Tracheal epithelial cell (primary cell): Measurements from ENCODE around the gene PLAA. TPM values are rescaled to one million over a fixed set of nuclear protein-coding genes. Genes with fewer than 3 reads are reported as not detected.

ENCODE experiments used
- total RNA-seq: library from RNA; depleted of rRNA; stranded (reverse); fragments of >200 nt; gene quantifications from 2 replicates; pipeline ENCODE4 v1.2.1, GENCODE V29; 2014

Gene PLAA
- total RNA-seq, result 36.0 and 45.5 TPM in 2 replicates

DNA sequence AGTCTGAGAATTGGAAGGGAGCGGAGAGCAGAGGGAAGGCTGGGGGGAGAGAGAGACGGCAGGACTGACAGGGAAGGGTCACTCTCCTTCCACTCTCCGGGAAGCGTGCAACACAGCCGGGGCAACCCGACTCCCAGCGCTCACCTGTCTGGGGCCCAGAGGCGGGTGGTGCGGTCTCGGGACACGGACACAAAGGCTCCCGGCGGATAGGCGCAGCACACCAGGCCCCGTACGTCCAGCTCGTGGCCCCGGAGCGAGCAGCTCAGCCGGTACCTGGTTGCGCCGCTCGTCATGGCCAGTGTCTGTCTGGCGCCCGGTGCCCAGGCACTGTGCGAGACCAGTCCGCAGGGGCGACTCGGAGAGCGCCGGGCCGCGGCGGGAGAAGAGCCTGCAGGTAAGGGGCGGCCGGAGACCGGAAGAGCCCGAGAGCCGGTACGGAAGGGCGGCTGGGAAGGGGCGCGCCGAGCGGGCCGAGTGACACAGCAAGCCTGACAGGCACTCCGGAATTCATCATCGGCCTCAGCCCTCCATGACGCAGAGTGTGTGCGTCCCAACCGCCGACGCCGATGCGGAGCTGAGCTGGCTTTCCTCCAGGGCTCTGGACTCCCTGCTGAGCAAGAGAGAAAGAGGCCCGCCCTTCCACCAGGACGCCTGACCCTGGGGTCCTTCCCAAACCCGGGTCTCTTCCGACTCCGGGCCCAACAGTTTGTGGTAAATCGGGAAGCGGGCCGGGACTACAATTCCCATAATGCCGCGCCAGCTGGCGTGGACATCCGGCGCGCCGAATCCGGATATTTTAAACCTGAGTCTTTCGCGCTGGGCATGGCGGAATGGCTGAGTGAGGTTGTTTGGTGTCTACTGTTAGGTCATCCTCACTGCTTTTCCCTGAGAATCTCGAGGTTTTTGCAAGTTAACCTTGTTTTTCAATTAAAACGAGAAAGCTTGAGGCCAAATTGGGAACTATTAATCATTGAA lies at the start of gene PLAA:
Gene PLAA (minus strand): TSS at position 490 of the 975 bp plus-strand sequence. CDS start 197 bp downstream, at position 293.

DNA sequence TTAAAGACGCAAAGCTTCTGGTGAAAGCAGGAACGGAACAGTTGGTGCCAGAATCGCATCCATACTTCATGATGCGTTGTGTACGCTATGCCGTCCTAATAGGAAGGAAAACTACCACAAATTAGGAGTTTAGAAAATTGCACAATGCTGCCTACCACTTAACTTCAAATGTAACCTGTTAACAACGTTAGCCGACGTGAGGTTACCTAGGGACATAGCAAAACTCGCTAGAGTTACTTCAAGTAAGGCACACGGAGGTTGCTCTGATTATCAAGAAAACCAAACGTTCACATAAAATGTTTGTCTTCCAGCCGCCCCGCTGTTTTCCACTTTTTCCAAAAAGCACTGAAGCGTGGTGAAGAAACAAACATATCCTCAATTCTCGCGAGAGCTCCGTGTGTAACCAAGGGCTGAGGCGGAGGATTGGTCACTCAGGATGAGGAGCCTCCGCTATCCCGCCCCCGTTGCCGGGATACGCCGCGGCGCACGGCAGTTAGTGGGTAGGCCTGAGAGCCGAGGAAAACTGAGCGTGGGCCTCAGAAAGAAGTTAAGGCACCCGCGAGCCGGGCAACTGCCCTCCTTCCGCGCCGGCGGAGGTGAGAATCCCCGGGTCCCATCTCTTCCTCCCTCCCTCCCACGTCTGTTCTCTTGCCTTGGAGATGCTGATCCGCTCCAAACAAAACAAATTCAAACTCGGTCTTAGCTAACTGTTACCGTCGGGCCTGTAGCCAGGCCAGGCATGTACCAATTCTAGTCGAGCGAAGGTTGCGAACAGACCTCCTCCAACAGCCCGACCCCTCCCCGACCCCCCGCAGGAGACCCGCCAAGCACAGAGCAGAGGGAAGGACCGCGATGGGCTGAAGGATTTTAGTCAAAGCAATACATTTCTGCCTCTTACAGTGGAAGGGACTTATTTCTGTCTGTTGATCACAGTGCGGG lies 9.1 kb upstream of the PLAA start, which contains the start of gene IFT74:
Gene IFT74 (plus strand): TSS at position 492 of the 939 bp plus-strand sequence. CDS start 5,556 bp downstream, outside the sequence.

DNA sequence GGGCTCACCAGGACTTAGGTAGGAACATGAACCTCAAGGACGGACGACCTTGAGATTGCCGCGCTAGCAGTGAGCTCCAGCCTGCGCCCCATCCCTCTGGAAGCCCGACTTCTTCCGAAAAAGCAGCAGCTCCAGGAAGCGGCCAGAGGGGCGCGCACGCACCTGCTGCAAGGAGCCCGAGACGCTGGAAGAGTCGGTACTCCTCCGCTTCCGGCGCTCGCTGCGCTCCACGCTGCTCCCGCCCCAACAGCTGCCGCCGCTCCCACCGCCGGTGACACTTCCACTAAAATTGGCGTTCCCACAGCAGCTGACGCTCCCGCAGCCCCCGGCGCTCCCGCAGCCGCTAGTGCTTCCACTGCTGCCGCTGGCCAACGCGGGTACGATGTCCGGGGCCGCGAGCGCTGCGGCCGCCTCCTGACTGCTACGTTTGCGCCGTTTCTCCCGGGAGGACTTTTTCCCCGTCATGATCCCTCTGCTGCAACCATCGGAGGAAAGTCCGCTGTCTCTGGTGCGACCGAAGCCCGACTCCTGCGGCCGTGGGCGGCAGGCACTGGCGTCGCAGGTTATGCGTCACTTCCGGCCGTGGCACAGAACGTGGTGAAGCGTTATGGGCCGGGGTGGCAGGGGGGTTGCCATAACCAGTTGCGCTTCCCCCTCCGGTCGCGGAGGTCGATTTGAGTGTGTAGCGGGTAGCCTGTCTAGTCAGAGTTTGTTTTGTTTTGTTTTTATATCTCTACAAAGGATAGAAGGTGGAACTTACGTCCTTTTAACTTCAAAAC lies 54.6 kb downstream of the PLAA start, which contains the start of gene CAAP1:
Gene CAAP1 (minus strand): TSS at position 552 of the 779 bp plus-strand sequence. CDS start 87 bp downstream, at position 465.

Other genes with a start within 250 kb of the PLAA start
- gene CAAP1, start 54.4 kb downstream of the PLAA start, total RNA-seq, result 18.3 and 21.7 TPM in 2 replicates
- 10.1 and 14.5 TPM in 2 replicates for gene IFT74, start 9.2 kb upstream of the PLAA start, total RNA-seq
- not detected in 2 replicates for gene LRRC19, start 58.4 kb upstream of the PLAA start, total RNA-seq
- gene TEK, start 162.0 kb upstream of the PLAA start, total RNA-seq, result under 0.01 TPM in 2 replicates